ENCODE data around the gene FAM124B.

Gene FAM124B, protein sequence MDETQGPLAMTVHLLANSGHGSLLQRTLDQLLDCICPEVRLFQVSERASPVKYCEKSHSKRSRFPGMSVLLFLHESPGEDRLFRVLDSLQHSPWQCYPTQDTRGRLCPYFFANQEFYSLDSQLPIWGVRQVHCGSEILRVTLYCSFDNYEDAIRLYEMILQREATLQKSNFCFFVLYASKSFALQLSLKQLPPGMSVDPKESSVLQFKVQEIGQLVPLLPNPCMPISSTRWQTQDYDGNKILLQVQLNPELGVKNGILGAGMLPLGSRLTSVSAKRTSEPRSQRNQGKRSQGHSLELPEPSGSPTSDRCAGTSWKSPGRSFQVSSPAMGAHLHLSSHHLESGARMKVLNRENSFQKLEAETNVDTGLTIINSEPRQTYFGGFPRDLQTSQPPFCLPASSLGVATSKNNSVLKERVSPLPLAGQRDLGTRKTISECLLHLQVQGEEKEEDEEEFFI

DNA sequence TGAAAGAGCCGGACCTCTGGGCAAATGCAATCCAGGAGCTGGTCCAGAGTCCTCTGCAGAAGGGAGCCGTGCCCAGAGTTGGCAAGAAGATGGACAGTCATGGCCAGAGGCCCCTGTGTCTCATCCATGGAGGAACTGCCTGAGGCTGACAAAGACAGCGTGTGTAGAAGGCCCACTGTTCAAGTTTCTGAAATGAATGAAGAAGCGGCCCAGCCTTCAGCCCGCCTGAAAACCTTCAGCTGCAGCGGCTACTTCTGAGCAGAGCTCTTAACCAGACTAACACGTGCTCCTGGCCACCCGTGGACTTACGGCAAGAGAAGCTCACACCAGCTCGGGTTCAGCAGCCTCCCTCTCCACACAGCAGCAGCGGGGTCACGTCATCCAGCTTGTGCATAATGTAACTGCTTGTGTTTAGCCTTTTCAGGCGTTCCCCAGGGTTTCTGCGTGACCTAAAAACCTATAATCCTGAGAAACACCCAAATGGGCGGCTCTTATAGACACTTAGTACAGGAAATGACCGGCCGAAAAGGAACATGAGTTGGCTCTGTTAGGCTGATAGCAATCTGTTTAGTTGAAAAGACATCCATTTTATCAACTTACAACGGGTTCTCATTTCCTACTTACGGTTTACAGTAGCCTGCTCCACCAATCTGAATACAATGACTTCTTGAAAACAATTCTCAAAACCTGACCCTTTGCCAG, at the start of gene FAM124B:
FAM124B (minus strand) TSS at position 467 of the 702 bp plus-strand sequence; CDS start at position 128, 339 bp downstream.
- peak; percentile 76 to 80 for DNase-seq

DNA sequence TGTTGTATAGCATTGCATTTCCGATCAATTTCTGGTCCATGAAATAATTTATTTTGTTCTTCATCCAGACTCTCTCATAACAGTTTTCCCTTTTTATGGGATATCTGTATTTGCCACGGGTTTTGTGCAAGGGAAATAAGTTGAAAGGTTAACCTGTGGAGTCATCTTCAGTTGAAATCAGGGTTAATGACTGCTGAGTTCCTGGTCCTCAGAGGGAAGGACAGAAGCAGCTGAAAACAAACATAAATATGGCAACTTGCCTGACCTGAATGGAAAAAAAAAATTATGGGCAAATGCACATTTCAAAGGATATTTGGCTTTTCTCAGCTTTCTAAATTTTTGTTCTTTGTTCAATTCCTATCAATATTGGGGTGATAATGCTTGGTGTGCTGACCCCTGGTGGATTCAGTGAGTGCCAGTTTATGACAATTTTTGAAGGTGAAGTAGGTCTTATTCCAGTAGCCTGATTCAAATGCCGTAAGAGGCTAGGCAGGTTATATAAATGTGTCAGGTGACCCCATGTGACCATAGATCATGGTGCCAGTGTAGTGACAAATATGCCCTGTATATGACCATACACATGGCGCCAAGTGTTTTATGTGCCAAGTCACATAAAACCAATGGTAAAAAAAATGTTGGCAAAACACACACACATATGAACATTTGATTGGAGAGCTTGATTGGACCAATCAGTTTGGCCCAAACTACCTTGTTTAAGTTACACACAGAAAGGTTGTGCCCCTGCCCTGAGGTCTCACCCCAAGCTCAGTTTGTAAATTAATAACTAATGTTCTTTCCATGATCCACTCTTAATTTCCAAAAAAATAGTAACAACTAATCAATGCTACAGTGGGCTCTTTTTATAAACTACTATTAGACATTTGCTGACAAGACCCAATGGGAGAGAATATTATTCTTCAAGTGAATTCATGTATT, 47.6 kb upstream of the FAM124B start:
- DNase-seq: peak; percentile 4 to 30

DNA sequence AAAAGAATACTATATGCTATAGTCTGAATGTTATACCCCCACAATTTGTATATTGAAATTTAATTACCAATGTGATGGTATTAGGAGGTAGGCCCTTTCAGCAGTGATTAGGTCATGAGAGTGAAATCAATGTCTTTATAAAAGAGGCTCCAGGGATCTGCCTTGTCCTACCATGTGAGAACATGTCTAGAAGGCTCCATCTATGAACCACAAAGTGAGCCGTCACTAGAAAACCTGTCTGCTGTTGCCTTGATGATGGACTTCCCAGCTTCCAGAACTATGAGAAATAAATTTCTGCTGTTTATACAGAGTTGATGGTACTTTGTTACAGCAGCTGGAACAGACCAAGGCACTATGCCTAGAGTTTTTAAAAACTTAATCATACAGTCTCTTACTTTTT, 46.3 kb upstream of the FAM124B start:
- no peak for DNase-seq

DNA sequence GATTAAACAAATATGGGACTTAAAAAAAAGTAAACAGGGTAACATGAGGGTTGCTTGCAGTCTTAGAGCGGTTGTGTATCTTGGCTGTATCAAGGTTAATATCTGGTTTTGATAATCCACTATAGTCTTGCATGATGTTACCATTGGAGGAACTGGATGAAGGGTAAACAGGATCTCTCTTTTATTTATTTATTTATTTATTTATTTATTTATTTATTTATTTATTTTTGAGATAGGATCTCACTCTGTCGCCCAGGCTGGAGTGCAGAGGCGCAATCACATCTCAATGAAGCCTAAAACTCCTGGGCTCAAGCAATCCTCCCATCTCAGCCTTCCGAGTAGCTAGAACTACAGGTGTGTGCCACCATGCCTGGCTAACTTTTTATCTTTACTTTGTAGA, 42.9 kb upstream of the FAM124B start:
- no peak for DNase-seq

DNA sequence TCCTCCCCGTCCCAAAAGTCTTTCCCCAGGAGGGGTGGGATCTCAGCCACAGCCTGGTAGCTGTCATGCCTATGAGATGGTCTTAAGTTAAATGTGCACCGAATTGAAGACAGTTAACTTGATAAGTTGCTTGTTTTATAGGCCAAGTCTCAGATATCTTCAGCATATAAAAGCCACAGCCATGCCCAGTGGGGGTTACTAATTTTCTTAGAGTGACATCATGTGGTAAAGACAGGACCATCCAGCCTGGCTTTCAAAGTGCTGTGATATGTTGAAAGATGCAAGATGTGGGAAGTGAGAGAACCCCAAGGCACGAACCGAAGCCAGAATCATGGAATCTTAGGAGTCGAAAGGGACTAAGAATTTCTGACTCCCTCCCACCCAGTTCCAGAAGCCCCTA, 42.1 kb upstream of the FAM124B start:
- DNase-seq: no peak

DNA sequence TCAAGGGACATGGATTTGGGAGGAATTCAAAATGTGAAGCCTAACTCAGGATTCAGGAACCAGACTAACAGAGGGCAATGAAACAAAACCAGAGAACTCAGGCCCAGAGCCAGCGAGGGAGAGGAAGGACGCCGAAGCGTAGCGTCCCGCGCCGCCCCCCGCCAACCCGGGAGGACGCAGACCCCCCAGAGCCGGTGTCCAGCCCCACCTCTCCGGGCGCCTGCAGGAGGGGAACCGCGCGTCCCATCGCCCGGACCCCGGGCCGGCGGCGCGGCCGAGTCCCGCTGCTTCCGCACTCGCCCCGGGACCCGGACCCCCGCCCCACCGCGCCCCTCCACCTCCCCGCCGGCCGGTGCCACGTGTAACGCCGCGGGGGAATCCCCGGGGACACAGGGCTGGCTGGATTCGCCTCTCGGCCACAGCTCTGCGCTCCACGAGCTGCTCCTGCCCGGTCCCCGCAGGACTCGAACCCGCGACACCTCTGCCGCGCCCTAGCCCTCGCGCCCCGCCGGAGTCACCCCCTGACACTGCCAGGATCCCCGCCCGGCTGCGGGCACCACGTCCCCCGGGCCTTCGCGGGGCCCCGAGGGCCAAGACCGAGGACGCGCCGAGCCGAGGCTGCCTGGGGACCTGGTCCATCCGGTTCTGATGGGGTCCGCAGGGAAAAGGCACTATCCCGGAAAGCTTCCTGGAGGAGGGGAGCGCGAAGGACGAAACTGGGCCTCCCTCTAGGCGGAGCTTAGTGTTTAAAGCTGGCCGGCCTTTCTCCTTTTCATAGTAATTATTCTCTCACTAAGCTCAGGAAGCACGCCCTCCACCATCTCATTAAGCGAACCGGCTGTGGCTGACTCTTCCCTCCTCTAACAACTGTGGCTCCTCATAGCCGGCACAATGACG, 40.4 kb upstream of the FAM124B start:
- no peak for DNase-seq

DNA sequence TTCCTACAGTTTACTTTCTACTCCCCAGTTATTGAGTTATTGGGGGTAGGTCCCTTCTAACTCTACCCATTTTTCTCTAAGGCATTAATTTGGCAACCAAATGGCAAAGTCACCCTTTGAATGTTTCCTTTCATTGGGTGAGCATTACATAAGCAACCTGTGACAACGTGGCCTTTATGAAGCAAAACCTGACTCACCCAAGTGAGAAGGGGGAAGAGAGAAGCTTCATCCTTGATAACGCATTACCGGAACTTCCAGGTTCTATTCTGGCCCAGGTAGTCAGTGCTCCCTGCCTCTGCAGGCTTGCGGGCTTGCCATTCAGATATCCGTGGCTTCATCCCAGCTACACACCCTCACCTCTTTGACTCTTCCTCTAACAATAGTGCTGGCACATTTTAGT, 39.1 kb upstream of the FAM124B start:
- DNase-seq: no peak

DNA sequence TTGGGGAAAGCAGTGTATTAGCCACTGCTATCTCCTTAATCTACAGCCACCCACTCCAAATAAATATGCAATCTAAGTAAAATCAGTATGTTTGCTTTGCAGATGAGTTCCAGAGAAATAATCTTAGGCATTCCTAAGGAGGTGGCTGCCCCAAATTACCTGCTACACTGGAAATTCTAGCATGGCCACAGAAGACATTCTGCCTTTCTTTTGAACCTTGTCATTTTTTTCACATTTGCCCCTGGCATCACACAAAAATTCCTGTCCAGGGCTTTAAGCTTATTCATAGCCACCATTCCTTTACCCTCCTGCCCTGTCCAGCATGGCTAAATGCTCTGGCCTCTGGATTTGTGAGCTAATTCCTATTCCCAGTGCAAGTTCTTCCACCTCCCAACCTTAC, 36.8 kb upstream of the FAM124B start:
- no peak for DNase-seq

DNA sequence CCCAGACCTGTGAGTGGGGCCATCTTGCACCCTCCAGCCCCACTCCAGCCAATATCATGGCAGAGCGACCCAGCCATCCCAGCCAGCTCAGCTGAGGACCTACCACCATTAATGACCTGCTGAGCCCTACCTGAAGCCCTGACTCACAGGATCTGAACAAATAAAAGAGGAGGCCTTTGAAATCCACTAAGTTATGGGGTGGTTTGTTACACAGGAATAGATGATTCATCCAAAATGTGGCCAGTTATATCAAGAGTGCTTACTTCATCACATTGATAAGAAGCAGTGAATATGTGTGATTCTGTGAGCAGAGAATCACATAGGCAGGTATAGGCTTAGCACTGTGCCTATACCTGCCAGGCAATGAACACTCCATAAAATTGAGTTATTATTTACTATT, 34.7 kb upstream of the FAM124B start:
- no peak for DNase-seq

DNA sequence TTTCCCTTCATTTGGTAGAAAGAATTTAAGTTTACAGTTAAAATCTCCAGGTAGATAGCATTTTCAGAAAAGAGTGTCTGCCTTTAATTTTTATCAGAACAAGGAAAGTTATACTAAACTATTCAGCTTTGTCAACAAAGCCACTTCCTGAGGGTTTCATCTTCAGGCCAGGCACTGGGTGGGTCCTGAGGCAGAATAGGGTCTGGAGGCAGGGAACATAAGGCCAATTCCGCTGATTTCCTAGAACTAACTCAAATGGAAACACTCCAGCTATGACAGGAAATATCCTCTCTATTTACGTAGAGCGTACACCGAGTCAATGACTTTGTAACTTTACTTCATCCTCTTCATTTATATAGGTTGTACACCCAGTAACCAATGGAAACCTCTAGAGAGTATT, 32.7 kb upstream of the FAM124B start:
- no peak for DNase-seq

DNA sequence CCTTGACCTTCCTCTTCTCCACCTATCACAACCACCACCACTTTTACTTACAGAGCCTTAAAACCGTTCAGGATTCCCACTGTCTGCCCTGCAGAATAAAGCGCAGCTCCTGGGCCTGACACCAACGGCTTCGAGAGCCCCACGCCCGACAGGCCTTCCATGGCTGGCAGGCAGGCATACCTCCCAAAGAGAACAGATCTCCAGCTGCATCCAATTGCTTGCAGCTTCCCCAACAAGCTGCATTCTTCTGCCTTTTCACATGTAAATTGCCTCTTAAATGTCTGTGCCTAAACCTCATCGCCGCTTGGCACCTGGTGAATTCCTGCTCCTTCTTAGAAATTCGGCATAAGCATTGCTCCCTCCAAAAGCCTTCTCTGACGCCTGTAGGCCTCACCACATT, 31.5 kb upstream of the FAM124B start:
- DNase-seq: no peak

DNA sequence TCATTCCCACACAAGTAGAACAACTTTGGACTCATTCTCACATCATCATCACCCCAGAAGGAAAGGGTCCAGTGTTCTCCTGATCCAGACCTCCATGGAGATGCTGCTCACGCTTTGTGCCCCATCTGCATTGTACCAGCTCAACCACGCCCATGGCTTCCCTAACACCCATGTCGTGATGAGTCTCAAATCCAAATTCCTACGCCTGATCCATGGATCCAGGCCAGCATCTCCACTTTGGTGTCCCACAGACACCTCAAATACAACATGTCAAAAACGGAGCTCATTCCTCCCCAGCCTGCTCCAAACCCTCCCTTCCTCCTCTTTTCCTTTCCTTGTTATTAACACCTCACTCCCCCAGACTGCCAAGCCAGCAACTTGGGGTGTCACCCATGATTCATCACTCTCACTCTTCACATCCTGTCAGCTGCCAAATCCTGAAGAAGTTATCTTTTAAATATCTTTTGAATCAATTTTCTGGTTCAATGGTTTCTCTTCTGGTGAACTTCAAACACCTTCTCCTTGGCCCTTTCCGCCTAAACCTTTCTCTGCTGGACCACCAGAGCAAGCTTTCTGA, 30.2 kb upstream of the FAM124B start:
- DNase-seq: no peak

DNA sequence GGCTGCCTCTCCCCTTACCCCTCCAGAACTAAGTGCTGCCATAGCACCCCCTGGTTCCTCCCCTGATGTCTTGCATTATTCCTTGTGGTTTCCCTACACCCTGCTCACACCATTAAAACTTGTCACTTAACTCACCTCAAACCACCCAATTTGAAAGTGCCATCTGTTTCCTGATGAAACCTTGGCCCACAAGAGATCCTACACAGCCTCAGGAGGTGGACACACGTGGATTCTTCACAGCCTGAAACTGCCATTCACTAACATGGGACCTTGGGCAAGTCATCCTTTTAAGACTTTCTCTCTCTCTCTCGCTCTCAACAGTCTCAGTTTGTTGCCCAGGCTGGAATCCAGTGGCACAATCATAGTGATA, 27.5 kb upstream of the FAM124B start:
- DNase-seq: no peak

DNA sequence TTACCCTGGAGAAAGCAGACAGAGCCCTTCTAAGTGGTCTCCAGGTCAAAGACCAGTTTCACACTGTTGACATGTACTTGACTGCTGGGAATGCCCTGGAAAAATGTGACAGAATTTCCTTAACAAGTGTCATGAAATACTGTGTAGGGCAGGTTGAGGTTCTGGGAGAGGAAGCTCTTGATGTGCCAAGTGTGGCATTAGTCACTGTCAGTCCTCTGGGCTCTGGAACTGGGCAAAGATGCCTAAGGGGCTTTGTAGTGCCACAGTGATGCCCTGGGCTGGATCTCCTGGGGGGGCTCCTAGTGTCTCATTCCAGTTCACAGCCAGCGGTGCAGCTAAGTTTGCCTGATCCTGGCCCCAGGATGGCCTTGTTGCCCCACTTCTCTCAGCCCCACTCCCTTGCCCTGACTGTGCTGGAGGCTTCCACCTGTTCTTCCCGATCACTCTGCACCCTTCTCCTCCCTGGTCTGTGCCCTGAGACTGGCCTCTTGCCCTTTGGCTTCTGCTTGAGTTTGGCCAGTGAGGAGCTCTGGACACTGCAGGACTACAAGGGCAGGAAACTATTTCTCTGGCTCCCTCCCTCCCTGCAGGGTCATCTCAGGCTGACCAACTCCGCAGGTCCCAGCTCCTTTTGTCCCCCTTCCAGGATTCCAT, 27.0 kb upstream of the FAM124B start:
- DNase-seq: no peak

DNA sequence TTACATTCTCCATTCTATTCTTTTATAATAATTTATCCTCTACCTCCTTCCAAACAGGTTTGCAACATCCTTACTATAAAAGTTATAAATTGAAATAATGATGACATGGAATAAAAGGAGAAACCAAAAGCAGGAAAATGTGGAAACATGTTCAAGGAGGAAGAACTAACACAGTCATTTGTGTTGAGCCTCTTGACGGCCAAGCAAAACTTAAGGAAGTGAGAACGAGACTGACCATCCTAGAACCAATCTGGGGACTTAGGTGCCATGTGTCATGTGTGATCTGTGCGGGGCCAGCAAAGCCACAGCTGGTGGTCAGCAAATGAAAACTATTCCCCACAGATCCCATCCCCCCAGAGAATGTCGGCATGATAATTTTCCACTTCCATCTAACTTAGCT, 25.6 kb upstream of the FAM124B start:
- DNase-seq: no peak

DNA sequence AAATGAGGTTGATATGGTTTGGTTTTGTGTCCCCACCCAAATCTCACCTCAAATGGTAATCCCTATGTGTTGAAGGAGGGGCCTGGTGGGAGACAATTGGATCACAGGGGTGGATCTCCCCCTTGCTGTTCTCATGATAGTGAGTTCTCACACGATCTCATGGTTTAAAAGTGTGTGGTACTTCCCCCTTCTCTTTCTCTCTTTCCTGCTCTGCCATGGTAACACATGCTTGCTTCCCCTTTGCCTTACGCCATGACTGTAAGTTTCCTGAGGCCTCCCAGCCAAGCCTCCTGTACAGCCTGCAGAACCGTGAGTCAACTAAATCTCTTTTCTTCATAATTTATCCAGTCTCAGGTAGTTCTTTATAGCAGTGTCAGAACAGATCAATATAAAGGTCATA, 24.7 kb upstream of the FAM124B start:
- DNase-seq: no peak

DNA sequence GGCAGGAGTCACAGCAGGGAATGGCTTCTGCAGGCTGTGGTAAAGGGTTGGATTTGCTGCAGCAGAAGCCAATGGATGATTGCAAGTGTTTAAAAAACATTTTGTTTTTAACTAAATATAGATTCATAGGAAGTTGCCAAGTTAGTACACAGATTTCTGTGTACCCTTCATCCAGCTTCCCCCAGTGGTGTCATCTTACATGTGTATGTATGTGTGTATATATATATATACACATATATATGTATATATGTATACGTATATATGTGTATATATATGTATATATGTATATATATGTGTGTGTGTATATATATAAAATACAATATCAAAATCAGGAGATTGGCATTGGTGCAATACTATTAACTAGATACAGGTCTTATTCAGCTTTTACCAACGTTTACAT, 19.2 kb upstream of the FAM124B start:
- no peak for DNase-seq

DNA sequence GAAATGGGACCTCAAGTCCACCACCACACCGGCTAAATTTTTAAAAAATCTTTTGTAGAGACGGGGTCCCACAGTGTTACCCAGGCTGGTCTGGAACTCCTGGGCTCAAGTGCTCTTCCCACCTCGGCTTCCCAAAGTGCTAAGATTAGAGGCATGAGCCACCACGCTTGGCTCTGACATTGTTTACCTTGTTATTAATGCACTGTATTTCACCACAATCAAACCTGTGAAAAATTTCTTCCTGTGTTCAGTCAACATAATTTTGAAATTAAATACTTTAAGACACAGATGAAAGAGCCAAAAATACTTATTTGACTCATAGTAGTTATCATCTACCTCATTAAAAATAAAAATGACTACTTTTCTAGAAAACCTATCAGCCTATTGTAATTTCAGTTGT, 16.0 kb upstream of the FAM124B start:
- no peak for DNase-seq

DNA sequence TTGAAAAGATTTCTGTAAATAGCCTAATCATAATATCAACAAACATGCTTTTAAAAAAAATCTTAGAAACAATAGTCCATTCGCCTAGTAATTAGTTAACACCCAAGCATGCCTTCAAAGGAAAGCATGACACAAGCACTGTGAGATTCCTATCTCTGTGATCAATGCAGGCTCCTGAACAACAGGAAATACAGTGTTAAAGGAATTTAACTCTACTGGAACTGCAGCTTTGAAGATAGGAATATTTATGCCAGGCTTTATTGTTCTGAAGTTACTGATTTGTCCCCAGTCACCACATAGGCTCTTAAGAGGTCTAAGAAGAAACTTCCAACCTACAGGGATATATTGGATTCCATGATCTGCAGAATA, 15.4 kb upstream of the FAM124B start:
- DNase-seq: no peak

DNA sequence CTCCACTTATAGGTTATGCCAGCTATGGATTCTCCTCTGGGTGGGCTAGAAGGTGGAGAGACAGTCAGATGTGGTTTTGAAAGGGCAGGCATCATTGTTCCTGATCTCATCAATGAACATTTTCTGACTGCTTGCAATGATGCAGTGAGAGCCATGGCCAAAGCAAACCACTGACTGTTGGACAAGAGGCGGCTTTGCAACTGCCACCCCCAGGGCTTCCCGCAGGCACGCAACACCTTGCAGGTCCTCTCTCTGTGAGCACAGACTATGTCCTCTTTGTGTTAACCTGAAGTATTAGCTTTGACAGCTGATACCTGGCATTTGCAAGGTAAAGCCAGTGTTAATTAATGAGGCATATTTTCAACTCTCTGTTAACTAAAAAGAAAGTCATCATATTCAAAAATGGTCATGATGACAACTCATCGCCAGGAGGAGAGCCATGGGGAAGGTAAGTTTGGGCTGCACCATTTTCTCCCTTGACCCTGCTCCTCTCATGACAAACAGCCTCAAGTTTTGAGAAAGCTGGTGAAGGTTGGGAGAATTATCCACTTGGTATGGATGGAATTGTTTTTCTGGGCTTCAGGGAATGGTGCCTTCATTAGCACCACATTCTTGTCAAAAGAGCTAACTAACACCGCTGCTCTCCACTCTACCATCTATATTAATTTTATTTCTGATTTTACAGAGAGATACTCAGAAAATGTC, 14.9 kb upstream of the FAM124B start:
- no peak for DNase-seq

DNA sequence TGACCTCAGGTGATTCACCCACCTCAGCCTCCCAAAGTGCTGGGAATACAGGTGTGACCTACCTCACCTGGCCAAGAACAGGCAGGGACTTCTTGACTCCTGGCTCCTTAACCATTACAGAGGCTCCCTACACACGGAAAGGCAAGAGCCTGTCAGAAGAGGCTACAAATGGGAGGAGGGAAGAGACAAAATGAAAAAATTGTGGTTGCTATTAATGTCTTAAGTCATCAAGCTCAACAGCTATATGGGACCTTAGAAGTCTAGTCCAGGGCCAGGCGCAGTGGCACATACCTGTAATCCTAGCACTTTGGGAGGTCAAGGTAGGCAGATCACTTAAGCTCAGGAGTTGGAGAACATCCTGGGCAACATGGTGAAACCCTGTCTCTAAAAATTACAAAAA, 11.5 kb upstream of the FAM124B start:
- no peak for DNase-seq
